ENCODE data around the gene AGPAT3.

Gene AGPAT3

DNA sequence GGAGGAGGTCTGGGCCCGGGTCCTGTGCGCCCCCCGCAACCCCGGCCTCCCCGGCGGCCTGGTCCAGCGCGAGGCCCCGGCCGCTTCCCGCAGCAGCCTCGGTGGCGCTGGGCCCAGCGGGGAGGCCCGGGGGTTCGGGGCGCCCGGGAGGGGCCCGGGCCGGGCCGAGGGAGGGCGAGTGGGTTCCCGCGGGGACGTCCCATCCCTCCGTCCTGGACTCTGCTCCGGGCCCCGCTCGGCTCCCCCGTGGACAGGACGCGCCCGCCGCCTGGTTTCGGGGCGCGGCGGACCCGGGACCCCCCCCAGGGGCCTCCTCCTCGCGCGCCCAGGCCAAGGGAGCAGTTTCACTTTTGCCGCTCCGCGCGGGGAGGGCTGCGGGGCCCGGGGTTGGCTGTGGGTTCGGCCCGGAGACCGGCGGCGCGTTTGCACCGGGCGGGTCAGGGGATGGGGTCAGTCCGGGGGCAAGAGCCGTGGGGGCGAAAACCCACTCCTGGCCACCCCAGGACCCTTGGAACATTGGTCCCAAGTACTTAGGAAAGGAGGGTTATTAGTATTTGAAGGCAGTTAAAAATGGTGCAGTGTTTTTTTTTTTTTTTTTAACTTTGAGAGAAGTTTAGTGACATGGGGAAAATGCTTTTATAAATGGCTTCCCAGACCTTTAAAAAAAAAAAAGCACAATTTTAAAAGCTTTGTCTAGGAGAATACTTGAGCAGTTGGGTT lies 677 bp downstream of the AGPAT3 start:
- DNase-seq, result peak; percentile 70

DNA sequence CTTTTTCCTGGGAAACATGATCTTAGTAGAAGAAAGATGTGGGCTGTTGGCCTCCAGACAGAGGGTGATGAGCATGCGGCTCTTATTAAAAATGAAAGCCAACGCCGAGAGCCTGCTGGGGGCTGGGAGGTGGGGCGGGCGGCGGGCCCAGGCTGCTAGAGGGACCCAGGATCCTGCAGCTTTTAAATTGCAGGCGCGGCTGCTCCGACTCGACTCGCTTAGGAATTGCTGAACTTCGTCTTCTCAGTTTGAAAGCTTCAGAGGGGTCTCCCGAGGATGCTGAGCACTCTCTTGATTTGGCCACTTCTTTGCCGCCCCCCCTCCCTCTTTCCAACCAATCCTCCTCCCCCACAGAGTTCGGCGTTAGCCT lies 1.2 kb downstream of the AGPAT3 start:
- peak; percentile 71 for DNase-seq

DNA sequence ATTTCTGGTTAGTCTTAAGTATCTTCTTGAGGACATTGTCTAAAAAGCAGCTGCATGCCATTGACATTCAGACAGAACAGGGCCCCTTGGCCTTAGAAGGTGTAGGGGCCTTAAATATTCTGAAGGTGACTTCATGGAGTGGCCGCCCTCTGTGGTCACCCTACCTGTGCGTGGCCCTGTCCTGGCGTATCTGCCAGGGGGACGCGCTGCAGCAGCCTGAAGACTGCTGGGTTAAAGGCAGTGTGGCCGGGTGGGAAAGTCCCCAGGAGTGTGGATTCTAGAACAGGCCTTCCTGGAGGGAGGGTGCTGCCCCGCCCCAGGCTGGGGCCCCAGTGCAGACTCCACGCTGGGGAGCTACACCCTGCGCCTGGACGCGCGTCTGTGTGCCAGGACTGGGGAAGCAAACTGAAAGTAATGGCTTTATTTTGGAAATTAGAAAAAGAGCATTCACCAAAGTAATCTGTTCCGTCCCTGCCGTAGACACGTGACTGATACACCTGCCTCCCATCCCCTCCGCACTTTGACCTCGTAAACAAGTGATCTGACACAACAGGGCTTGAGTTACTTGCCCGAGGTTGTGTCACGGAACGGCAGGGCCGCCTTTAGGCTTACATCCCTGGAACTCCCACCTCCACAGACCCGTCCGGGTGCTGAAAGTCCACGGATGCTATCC lies 1.8 kb downstream of the AGPAT3 start:
- DNase-seq, result peak; percentile 70

DNA sequence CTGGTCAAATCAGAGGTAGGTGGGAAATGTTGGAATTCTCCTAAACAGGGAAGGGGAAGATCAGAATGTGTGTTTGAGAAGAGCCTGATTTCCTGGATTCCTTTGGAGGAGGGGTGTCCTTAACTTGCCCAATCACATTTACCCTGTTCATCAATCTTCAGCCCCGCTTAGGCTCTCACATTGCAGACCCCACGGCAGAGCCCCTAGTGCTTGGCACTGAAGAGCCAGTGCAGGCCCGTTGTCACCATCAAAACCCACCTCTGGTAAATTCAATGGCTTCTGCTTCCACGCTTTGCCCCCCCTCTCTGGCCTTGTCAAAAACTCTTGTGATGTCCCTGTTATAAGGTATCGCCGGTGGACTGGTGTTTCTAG lies 2.3 kb downstream of the AGPAT3 start:
- DNase-seq, result no peak

DNA sequence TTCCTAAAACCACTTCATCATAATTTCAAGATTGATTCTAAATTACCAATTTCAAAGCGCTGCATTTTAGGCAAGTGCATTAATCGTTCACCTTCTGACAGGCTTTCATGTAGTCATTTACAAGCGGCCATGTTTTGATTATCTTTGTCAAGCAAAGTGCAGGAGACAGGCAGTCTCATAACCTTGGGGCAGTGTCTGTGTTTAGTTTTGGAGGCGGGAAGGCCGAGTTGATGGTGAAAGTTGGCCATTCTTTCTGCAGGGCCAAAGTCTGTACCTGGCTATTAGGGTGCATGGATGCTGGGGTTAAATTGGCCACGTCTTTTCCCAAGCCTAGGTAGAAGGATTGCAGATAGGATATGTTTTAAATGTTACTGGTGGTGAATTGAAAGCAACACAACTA lies 2.9 kb downstream of the AGPAT3 start:
- DNase-seq, result no peak

DNA sequence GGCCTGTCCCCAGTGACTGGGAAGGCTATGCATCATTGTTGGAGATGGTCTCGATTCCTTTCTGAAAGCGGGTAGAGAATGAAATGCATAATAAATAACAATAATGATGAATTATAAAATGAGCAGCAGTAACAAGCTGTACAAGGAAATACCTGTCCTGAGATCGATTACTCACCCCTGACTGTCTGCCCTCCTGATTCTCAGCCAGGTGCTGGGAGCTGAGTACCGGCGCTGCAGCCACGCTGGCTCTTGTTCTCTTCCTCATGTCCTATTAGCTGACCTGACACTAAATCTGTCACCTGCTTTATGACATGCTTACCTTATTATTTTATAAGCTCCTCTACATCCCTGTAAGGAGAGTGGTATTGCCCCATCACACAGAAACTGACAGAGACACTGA lies 3.4 kb downstream of the AGPAT3 start:
- DNase-seq, result no peak

DNA sequence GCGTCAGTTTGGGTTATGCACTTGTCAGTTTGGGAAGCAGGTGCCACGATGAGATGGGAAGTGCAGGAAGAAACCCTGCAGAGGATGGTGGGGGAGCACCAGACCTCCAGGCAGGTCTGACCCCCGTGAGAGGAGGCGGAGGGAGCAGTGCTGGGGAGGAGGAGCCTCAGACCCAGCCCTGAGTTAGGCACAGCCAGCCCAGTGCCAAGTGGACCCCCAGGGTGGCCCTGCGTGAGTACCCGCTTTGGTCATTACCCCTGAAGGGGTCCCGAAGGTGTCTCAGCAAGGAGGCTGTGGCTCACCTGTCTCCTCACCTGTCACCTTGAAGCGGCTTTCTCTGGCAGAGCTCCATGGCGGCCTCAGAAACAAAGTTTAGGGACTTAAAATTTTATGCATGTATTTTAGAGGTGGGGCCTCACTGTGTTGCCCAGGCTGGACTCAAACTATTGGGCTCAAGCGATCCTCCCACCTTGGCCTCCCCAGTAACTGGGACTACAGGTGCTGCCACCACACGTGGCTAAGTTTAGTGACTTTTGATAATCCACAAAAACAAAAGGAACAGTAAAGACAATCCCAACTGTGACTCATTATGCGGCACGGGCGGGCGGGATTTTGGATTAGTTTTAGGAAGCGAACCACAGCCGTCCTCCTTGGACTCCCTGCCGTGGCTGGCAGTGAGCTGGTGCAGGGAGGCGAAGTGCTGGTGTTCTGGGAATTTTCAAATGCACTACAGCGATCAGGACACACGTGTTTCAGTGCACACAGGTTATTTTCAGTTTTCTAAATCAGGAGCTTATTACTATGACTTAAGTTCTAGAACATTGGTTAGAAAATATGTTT lies 4.7 kb downstream of the AGPAT3 start:
- no peak for DNase-seq

DNA sequence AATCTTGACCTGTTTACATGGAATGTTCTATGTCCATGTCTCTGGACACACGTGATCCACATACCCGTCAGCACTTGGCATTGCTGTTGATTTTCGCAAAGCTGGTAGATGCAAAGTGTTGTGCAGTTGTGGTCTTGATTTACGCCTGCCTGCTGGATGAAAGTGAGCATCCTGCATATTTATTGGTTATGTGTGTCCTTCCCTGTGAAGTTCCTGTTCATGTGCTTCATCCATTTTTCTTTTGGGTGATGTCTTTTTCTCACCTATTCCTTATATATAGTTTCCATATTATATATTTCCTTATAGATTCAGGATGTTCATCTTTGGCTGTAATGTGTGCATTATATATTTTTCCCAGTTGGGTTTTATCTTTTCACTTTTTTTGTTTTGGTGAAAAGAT lies 6.5 kb downstream of the AGPAT3 start:
- DNase-seq, result no peak

DNA sequence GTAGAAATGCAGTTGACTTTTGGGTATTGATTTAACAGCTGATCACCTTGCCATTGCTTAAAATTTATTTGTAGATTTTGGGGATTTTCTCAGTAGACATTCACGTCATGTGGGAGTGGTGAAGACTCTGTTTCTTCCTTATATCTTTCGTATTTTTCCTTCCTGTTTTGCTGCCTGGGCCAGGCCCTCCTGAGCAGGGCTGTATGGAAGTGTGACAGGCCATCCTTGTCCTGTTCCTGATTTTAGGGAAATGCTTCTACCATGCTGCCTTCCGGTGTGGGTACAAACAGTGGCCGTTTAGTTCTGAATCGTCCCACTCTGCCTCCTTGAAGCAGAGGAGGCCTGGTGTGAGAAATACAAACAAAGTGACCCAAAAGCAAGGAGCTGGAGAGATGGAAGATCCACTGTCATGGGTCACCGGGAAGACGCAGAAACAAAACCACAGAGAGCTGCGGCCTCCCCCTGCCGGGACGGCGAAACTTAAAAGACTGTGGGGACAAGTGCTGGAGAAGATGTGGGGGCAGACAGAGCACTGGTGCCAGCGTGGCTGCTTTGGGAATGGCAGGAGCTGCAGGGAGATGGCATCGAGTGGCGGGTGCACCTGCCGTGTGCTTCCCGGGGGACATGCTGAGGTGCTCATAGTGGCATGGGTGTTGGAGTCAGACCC lies 7.6 kb downstream of the AGPAT3 start:
- no peak for DNase-seq

DNA sequence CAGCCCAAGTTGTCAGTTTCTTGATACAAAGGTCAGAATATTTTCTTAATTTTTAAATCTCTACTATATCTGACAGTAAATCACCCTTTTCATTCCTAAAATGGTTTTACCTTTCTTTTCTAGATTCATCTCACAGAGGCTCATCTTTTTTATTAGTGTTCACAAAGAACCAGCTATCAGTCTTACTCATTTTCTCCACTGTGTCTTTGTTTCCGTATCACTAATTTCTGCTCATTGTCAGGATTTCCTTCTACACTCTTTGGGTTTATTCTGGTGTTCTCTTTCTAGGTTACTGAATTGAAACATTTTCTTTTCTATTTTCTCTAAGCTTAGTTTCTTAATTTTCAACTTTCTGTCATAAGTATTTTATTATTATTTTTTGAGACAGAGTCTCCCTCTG lies 8.7 kb downstream of the AGPAT3 start:
- no peak for DNase-seq

DNA sequence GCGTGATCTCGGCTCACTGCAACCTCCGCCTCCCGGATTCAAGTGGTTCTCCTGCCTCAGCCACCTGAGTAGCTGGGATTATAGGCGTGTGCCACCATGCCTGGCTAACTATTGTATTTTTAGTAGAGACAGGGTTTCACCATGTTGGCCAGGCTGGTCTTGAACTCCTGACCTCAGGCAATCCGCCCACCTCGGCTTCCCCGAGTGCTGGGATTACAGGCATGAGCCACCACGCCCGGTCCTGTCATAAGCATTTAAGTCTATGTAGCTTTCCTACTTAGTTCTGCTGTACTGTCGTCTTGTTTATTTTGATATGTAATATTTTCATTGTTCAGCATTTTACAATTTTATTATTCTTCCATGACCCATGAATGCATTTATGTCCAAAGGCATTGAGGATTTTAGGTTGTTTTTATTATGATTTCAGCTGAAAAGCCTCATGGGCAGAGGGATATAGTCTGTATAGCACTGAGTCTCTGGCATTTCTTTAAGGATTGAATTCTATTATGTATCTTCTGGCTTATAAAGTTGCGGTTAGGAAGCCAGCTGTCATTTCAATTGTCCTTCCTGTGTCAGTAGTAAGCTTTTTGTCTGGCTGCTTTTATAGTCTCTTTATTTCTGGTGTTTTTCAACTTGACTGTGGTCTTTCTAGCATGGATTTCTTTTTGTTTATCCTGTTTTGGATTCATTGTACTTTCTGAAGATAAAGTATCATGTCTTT lies 9.2 kb downstream of the AGPAT3 start:
- DNase-seq, result no peak

DNA sequence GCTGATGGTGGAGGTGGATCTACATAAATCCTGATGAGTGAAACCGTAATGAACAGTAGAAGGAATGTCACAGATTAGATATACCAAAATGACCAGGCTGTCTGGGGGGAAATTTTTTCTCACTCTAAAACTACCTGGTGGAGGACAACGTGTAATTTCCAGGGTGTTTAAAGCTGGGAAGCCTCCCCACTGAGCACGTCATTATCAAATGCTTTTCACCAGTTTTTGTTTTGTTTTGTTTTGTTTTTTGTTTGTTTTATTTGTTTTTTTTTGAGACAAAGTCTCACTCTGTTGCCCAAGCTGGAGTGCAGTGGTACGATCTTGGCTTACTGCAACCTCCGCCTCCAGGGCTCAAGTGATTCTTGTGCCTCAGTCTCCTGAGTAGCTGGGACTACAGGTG lies 11.6 kb downstream of the AGPAT3 start:
- DNase-seq, result no peak

DNA sequence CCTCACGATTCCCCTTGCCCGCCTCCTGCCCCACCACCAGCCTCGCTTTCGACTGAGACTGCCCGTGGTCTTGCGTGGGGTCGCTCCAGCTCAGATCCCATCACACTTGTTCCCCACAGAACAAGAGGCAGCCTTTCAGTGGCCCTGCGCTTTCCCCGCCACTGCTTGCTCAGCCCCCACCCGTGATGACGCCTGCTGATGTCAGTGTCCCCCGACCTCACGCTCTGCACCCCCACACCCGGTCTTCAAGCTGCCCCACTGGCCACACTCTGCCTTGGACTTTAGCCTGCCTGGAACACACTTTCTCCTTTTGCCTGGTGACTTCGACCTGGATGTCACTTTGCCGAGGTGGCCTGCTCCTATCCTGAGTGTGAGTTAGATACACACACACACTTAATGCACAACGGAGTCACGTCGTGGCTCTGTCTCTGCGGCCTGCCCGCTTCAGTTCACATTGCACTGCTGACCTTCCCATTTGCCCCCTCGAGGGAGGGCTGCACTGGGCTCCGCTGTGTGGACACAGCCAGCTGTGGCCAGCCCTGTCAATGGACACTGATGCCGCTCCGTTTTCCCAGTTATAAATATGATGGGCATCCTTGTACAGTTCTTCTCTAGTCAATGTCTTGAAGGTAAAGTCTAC lies 13.0 kb downstream of the AGPAT3 start:
- no peak for DNase-seq

DNA sequence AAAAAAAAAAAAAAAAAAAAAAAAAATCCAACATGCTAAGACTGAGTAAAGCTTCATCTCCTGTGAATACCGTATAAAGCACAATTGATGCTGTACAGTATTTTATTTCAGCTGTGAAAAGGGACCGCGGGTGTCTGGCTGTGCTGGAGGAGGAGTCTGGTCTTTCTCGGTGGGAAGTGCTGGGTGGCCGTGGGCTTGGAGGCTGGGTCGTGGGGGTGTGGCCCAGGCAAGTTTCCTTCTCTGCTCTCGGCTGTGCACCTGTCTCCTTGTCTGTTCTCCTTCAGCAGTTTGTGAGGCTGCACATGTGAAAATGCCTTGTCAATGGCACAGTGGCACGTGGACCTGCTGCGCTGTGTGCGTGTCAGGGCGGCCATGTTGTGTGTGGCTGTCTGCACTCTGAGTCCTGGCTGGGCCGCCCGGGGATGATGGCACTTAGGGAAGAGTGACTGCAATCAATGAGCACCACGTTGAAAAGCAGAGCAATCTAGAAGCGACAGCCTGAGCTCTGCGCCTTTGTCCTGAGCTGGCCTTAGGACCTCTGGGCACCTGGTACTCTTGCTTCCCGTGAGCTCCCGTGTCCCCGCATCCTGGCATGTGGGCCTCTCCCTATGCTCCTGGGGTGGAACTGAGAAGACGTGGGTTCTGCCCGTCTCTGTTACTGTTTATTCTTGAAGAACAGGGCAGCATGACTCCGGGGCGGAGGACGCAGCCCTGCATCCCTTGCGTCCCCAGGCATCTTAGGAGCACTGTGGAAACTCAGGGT lies 14.5 kb downstream of the AGPAT3 start:
- DNase-seq, result no peak

DNA sequence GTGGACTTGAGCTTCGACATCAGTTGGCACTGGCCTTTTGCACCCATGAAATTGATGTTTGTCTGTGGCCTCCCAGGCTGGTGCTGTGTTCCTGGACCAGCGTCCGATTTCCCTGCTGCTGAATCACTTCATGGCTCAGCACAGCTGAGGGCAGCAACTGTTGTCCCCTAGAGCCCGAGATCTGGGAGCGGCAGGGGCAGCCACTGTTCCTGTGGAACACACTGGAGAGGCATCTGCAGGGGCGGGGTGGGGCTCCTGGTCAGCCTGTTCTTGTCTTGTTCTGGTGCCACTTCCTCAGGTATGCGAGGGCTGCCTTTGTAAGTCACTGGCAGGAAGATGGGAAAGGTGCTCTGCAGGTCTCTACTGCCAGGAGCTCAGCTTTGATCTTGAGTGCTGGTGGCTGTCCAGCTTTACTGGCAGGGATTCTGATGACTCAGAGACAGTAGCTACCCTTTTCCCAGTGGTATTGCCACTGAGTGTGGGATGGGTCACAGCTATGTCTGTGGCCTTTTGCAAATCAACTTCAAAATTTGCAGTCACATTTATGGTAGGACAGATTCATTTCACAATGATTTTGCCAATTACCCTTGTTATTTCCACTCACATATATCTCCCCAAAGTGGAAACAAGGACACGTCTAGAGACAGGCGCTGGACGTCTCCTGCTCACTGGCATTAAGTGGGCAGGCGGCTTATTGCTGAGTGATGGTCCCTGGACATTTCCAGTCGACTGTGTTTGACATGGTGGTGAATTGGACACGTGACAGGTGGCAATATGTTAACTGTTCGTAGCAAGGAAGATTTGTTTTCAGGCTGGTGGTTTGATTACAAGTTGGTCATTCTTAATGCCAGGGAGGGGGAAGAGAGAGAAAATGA lies 15.3 kb downstream of the AGPAT3 start:
- no peak for DNase-seq

DNA sequence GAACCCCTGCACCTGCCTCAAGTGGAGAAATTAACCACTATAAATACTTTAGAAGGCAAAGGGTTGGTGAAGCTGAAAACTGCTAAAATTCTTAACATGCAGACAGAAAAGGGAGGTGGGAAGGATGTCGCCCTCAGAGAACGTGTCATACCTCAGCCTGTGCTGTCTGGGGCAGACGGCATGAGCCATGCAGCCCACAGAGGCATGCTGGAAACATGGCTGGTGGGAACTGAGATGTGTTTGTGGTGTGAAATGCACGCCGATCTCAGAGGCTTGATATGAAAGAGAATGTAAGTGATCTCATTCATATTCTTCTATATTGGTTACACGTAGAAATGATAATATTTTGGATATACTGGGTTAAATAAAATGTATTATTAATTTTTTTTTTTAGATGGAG lies 16.3 kb downstream of the AGPAT3 start:
- DNase-seq, result peak; percentile 66

DNA sequence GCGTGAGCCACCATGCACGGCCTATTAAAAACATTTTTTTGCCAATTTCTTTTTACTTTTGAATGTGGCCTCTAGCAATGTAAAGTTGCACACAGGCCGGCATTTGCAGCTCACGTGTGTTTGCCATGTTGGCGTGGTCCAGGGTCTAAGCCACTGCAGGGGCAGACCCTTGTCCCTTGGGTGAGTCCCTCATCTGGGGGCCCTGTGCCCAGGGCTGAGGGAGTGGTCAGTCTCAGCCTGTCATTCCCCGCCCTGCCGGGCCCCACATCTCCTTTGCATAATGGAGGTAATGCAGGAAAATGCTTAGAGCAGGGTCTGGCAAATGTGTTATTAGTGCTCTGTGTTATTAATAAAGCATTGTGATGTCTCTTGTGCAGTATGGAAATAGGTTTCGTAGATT lies 16.9 kb downstream of the AGPAT3 start:
- no peak for DNase-seq

DNA sequence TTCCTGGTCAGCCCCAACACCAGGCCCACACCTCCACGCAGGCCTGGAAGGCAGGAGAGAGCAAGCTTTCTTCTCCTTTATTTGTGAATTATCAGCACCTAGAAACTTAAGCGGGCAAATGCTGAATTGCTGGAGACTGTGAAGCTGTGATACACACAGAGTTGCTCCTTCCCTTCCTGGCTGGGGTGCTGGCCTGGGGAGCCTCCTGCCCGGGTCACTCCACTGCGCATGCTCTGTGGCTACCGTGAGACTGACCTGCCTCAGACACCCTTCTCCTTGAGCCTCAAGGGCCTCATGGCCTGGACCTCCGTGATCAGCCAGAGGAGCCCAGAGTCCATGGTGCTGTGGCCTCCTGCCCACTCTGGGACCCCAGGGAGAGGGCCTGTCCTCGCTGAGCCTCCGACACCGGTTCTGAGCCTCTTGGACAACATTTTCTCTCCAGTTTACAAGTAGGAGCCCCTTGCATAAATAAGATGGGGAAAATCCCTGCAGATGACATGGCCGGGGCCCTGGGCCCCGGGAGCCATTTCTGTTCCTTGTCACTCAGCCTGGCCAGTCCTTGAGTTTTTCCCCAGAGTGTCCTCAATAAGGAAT lies 18.0 kb downstream of the AGPAT3 start:
- DNase-seq, result no peak

DNA sequence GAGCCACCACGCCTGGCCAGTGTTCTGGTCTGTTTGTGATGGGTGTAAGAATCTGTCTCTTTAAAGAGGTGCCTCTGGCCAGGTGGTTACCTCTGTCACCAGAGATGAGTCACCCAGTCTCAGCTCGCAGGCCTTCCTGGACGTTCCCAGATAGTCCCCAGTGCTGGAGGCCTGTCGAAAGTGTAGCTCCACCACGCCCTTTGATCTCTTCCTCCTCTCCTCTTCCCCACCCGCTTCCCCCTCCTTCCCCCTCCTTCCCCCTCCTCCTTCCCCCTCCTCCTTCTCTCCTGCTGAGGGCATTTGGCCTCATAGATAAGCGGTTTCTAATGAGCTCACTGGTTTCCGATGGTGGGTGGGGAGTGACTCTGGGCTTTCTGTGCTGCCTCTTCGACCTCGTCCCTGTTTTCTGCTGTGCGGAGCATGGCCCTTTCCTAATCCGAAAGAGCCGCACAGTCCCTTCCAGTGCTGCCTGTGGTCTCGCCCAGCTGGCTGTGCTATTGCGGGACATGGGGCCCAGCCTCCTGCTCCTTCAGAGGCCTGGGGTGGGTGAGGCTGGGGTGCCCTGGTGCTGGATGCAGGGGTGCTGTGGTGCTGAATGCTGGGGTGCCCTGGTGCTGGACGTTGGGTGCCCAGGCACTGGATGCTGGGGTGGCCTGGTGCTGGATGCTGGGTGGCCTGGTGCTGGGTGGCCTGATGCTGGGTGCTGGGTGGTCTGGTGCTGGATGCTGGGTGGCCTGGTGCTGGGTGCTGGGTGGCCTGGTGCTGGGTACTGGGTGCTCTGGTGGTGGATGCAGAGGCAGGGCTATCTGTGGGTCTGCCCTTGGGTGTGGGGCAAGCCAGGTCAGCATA lies 19.2 kb downstream of the AGPAT3 start:
- DNase-seq, result peak; percentile 45

Measured in activated CD4-positive, alpha-beta T cell treated with anti-CD3 and anti-CD28 coated beads for 48 hours (primary cell).